Mucosa of stomach (tissue), 1 donor: ENCODE results near the gene ZHX3.

Source experiments
- H3K27me3 ChIP-seq: one replicate; pipeline ENCODE4 v1.7.0; 2013; ENCODE audit warnings: mild to moderate bottlenecking, low read length; ENCODE audit not compliant: control insufficient read depth, insufficient read depth
- H3K36me3 ChIP-seq: one replicate; pipeline ENCODE4 v1.7.0; 2013; ENCODE audit warnings: low read length; ENCODE audit not compliant: control insufficient read depth, insufficient read depth
- H3K4me1 ChIP-seq: one replicate; pipeline ENCODE4 v1.7.0; 2013; ENCODE audit warnings: mild to moderate bottlenecking, low read length; ENCODE audit not compliant: control insufficient read depth, insufficient read depth
- H3K4me3 ChIP-seq: one replicate; pipeline ENCODE4 v1.7.0; 2013; ENCODE audit warnings: low read length
- H3K9ac ChIP-seq: one replicate; pipeline ENCODE4 v1.7.0; 2013; ENCODE audit warnings: mild to moderate bottlenecking, low read length, moderate library complexity
- H3K9me3 ChIP-seq: one replicate; pipeline ENCODE4 v1.7.0; 2013; ENCODE audit warnings: mild to moderate bottlenecking, low read length, moderate library complexity; ENCODE audit not compliant: control insufficient read depth
- donor health status: Pancreatic carcinoma.

Gene ZHX3, protein sequence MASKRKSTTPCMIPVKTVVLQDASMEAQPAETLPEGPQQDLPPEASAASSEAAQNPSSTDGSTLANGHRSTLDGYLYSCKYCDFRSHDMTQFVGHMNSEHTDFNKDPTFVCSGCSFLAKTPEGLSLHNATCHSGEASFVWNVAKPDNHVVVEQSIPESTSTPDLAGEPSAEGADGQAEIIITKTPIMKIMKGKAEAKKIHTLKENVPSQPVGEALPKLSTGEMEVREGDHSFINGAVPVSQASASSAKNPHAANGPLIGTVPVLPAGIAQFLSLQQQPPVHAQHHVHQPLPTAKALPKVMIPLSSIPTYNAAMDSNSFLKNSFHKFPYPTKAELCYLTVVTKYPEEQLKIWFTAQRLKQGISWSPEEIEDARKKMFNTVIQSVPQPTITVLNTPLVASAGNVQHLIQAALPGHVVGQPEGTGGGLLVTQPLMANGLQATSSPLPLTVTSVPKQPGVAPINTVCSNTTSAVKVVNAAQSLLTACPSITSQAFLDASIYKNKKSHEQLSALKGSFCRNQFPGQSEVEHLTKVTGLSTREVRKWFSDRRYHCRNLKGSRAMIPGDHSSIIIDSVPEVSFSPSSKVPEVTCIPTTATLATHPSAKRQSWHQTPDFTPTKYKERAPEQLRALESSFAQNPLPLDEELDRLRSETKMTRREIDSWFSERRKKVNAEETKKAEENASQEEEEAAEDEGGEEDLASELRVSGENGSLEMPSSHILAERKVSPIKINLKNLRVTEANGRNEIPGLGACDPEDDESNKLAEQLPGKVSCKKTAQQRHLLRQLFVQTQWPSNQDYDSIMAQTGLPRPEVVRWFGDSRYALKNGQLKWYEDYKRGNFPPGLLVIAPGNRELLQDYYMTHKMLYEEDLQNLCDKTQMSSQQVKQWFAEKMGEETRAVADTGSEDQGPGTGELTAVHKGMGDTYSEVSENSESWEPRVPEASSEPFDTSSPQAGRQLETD

GRCh38 chr20:41317546-41318270, at the start of gene ZHX3:
Gene ZHX3 (minus strand): TSS chr20:41317731. CDS start chr20:41204916, 112,815 bp downstream.
- H3K9ac ChIP-seq: peak within 1 kb of the TSS; percentile 76
- no peaks in the 10 kb centered on the region for H3K36me3 ChIP-seq
- H3K4me3 ChIP-seq: peak within 1 kb of the TSS; percentile 62
- H3K4me1 ChIP-seq: peaks cover 32% of the 10 kb centered on the region
- no peaks in the 10 kb centered on the region for H3K9me3 ChIP-seq
- no peaks in the 10 kb centered on the region for H3K27me3 ChIP-seq

- H3K9me3 ChIP-seq: no peaks in the 10 kb centered on the region
- no peaks in the 10 kb centered on the region for H3K4me1 ChIP-seq
- H3K27me3 ChIP-seq: peaks cover 41% of the 10 kb centered on the region
- no peak overlapping the region for H3K4me3 ChIP-seq
- no peak overlapping the region for H3K9ac ChIP-seq
- no peaks in the 10 kb centered on the region for H3K36me3 ChIP-seq
Observed at GRCh38 chr20:41367393-41367695, 49.8 kb upstream of the ZHX3 start.

DNA sequence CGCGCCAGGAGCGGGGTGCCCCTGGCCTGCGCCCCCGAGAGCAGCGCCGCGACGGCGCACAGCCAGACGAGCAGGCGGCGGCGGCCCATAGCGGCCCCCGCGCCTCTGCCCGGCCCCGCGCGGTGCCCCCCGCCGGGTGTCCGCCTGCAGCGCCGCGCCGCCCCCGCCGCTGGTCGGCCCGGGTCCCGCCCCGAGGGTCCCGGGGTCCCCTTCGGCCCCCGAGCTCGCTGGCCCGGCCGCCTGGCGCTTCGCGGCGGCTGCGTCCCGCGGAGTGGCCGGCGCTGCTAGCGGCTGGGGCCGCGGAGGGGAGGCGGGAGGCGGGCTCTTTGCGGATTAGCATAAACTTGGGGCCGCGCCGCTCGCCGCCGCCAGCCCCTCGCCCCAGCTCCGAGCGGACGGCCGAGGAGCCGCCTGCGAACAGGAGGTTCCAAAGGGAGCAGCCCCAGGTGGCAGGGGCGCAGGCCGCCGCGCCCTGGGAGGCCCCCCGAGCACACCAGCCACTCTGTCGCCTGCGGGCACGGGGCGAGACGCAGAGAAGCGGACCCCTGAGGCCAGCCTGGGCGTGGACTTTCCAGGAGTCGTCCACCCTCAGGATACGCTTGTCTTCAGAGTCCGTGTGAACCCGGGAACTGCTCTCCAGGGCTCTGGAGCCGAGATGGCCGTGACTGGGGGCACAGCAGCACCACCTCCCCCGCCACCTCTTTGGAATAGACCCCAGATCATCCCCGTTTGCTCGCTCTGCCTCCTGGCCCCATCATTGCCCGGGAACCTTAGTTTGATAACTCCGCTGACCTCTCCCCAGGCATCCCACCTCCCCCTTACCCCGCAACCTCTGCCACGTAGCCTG, 49.2 kb upstream of the ZHX3 start, which contains the start of gene EMILIN3:
TSS of gene EMILIN3 (minus strand) at position 273 of the 847 bp plus-strand sequence. CDS start at position 89, 184 bp downstream.
- Histone ChIP-seq H3K4me3 (no peak within 1 kb of the TSS), H3K9ac (no peak within 1 kb of the TSS), H3K27me3 (peaks cover 41% of the 10 kb centered on the region), H3K36me3 (no peaks in the 10 kb centered on the region), H3K9me3 (no peaks in the 10 kb centered on the region), H3K4me1 (no peaks in the 10 kb centered on the region)

- Histone ChIP-seq H3K4me3 (no peak overlapping the region), H3K36me3 (no peaks in the 10 kb centered on the region), H3K4me1 (no peaks in the 10 kb centered on the region), H3K27me3 (peaks cover 41% of the 10 kb centered on the region), H3K9me3 (no peaks in the 10 kb centered on the region), H3K9ac (no peak overlapping the region)
Observed at GRCh38 chr20:41365777-41366545, 48.4 kb upstream of the ZHX3 start.

DNA sequence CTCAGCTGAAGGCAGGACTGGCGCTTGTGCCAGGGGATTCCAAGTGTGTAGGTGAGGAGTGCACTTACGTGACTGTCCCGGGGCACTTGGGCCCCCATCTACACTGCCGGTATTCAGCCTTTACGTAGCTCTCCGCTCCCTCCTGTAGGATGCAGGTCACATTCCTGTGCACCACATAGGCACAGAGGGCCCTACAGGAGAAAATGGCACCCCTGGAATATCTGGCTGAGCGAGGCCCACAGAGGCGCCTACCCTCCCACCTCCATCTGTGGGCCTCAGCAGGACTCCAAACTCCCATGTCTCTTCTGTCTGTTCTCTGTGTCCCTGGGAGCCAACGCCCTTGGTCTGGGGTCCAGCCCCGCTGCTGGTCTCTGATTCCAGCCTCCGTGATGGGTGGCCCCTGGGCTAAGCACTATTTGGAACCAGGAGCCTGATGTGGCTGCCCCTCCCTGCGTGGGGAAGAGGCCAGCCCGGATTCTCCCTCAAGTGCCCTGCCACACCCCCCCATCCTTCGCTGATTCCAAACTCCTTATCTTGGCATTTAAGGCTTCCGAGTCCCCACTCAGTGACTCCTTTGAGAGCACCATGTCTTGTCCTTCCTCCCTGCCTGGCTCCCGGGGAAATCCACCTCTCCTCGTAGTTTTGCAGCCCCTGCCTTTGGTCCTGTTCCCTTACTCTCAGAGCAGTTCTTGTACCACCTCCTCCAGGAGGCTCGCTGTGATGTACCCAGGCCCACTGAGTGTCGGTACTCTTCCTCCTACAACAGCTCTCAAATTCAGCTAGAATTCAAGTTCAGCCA, 47.6 kb upstream of the ZHX3 start:
- Histone ChIP-seq H3K4me1 (no peaks in the 10 kb centered on the region), H3K4me3 (no peak overlapping the region), H3K9ac (no peak overlapping the region), H3K36me3 (no peaks in the 10 kb centered on the region), H3K9me3 (no peaks in the 10 kb centered on the region), H3K27me3 (peaks cover 41% of the 10 kb centered on the region)

DNA sequence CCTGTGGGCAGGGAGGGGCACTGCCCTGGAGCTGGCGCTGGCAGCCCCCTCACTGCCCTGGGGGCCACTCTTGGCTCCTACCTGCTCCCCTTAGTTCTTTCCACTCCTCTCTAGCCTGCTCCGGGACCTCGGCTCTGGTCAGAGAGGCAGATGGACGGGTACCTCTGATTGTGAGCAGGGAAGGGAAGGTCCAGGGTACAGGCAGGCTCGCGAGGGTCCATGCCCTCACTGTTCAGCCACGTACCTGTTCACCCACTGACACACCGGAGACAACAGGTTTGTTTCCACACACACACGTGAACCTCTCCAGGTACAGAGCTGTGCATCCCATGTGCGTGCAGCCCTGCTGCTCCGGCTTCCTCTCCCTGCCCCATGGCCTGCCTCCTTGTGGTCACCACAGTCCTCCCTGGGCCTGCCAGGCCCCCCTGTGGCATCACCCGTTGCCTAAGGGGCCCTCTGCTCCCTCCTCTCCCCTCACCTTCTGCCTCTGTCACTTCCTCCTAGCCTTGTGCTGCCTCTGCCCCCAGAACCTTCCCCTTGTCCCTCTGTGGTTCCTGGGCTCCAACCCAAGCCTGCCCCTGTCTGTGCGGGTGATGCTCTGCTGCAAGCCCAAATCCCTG, 46.8 kb upstream of the ZHX3 start:
- Histone ChIP-seq H3K9ac (no peak overlapping the region), H3K27me3 (peaks cover 41% of the 10 kb centered on the region), H3K4me1 (no peaks in the 10 kb centered on the region), H3K36me3 (no peaks in the 10 kb centered on the region), H3K4me3 (no peak overlapping the region), H3K9me3 (no peaks in the 10 kb centered on the region)

DNA sequence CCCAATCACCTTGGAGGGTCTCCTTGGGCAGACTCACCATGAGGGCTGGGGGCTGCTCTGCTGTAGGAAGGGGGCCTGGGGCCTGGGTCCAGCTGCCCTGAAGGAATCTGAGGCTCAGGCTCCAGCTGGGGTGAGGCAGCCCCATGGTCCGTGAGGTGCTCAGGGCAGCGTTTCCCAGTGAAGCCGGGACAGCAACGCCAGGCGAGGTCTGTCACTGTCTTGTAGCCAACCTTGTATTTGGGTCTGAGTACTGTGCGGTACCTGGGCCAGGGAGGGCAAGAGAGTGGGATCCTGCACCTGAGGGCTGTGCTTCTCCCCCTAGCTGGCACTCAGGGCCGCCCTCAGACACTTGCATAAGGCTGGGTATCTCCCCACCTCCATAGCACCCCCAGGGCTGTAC, 46.1 kb upstream of the ZHX3 start:
- Histone ChIP-seq H3K36me3 (no peaks in the 10 kb centered on the region), H3K9ac (no peak overlapping the region), H3K9me3 (no peaks in the 10 kb centered on the region), H3K4me1 (no peaks in the 10 kb centered on the region), H3K27me3 (peaks cover 41% of the 10 kb centered on the region), H3K4me3 (no peak overlapping the region)

- Histone ChIP-seq H3K9me3 (no peaks in the 10 kb centered on the region), H3K9ac (no peak overlapping the region), H3K4me1 (no peaks in the 10 kb centered on the region), H3K36me3 (no peaks in the 10 kb centered on the region), H3K27me3 (peaks cover 36% of the 10 kb centered on the region), H3K4me3 (no peak overlapping the region)
Observed at GRCh38 chr20:41362748-41363140, 45.2 kb upstream of the ZHX3 start.

- Histone ChIP-seq H3K9ac (no peak overlapping the region), H3K4me1 (no peaks in the 10 kb centered on the region), H3K4me3 (no peak overlapping the region), H3K27me3 (peaks cover 29% of the 10 kb centered on the region), H3K36me3 (no peaks in the 10 kb centered on the region), H3K9me3 (no peaks in the 10 kb centered on the region)
Observed at GRCh38 chr20:41361757-41362747, 44.5 kb upstream of the ZHX3 start.
